ENCODE data around the gene CD96.

The CD96 gene

GRCh38 chr3:111605018-111605417 is 63.0 kb downstream of the CD96 start:
- H3K27me3 ChIP-seq, result 0 out of 2 replicates have a peak, but pooled peaks cover 4% of the 10 kb centered on the region
- no peak for DNase-seq
- no peak overlapping the region for H3K4me3 ChIP-seq (ENCODE audit: low read depth, low read length)
- no peaks in the 10 kb centered on the region for H3K9me3 ChIP-seq
- TF ChIP-seq, protein P1, sequence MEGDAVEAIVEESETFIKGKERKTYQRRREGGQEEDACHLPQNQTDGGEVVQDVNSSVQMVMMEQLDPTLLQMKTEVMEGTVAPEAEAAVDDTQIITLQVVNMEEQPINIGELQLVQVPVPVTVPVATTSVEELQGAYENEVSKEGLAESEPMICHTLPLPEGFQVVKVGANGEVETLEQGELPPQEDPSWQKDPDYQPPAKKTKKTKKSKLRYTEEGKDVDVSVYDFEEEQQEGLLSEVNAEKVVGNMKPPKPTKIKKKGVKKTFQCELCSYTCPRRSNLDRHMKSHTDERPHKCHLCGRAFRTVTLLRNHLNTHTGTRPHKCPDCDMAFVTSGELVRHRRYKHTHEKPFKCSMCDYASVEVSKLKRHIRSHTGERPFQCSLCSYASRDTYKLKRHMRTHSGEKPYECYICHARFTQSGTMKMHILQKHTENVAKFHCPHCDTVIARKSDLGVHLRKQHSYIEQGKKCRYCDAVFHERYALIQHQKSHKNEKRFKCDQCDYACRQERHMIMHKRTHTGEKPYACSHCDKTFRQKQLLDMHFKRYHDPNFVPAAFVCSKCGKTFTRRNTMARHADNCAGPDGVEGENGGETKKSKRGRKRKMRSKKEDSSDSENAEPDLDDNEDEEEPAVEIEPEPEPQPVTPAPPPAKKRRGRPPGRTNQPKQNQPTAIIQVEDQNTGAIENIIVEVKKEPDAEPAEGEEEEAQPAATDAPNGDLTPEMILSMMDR (IDR thresholded peaks at IDR 0.05; ENCODE audit: low read depth, low read length), result no peak
- no peaks in the 10 kb centered on the region for H3K4me1 ChIP-seq
- no peaks in the 10 kb centered on the region for H3K36me3 ChIP-seq

- H3K4me1 ChIP-seq, result no peaks in the 10 kb centered on the region
- DNase-seq, result no peak
Observed at GRCh38 chr3:111605493-111605892, 63.5 kb downstream of the CD96 start.

DNA sequence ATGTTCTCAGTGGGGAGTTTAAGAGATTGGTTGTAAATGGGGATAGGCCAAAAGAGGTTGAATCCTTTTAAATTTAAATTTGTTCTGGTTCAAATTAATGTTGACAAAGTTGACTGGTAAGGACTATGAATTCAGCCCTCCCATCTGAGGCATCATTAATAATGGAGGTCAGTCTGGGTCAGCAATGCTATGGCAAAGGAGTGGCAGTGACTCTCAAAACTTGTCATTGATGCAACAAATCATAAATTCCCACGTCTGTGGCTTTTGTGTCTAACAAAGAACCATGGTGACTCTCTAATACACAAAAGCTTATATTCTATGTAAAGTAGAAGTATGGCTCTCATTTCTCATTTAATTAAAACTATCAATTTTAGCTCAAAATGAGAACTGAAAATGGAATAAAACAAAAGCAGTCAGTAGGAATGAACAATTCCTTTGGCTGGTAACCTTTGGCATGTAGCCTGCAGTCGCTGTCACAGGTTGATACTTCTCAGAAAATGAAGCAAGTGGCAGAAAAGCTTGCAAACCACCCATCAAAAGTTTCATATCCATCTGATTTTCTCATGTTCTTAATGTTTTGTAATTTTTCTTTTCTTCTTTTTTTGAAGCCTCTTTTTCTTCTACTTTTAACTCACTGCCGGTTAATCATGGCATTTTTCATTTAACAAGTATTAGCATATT is 65.4 kb downstream of the CD96 start:
- Histone ChIP-seq H3K36me3 (no peaks in the 10 kb centered on the region), H3K27me3 (0 out of 2 replicates have a peak, but pooled peaks cover 5% of the 10 kb centered on the region), H3K4me3 (ENCODE audit: low read depth, low read length) (no peak overlapping the region), H3K9me3 (no peaks in the 10 kb centered on the region; the same call in 1 of the 2 replicates), H3K4me1 (no peaks in the 10 kb centered on the region)
- TF ChIP-seq, protein P1 (IDR thresholded peaks at IDR 0.05; ENCODE audit: low read depth, low read length), result no peak
- DNase-seq, result no peak

More at GRCh38 chr3:111605493-111605892, 63.5 kb downstream of the CD96 start:
- Histone ChIP-seq H3K9me3 (no peaks in the 10 kb centered on the region), H3K36me3 (no peaks in the 10 kb centered on the region), H3K4me3 (ENCODE audit: low read depth, low read length) (no peak overlapping the region), H3K27me3 (0 out of 2 replicates have a peak, but pooled peaks cover 5% of the 10 kb centered on the region)
- TF ChIP-seq, protein P1 (IDR thresholded peaks at IDR 0.05; ENCODE audit: low read depth, low read length), result no peak

DNA sequence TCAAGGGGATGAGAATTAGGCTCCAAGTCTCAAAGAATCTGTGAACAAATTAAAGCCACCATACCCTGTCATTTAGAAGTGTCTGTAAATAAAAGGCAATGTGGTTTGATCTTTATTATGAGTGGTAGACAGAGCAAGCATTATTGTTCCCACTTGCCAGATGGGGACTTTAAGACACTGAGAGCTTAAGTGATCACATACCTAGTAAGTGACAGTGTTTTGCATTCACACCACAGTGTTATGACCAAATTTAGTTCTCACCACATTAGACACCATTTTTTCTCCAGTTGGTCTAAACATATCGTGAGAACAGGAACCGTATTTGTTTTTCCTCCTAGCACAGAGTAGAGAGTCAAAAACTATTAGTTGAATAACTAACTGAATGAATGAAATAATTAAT is 66.4 kb downstream of the CD96 start:
- no peaks in the 10 kb centered on the region for H3K4me1 ChIP-seq
- no peak for DNase-seq
- no peak overlapping the region for H3K4me3 ChIP-seq (ENCODE audit: low read depth, low read length)
- 0 out of 2 replicates have a peak, but pooled peaks cover 5% of the 10 kb centered on the region for H3K27me3 ChIP-seq
- no peaks in the 10 kb centered on the region for H3K36me3 ChIP-seq
- H3K9me3 ChIP-seq, result no peaks in the 10 kb centered on the region; the same call in 1 of the 2 replicates
- TF ChIP-seq, protein P1 (IDR thresholded peaks at IDR 0.05; ENCODE audit: low read depth, low read length), result no peak

DNA sequence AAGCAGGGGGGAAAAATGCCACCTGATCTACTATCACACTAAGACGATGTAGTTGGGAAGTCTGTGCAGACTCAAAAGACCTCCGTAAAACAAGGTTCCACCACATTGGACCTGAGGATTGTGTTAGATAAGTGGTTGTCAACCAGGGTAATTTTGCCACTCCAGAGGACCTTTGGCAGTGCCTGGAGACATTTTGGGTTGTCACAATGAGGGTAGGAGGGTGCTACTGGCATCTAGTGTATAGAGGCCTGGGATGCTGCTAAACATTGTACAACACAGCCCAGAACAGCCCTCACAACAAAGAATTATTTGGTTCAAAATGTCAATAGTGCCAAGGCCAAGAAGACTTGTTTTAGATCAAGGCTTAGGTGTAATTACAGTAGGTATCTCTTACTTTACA is 67.7 kb downstream of the CD96 start:
- TF ChIP-seq, protein P1 (IDR thresholded peaks at IDR 0.05; ENCODE audit: low read depth, low read length), result no peak
- no peak for DNase-seq
- Histone ChIP-seq H3K4me3 (ENCODE audit: low read depth, low read length) (no peak overlapping the region), H3K4me1 (no peaks in the 10 kb centered on the region), H3K36me3 (no peaks in the 10 kb centered on the region), H3K27me3 (0 out of 2 replicates have a peak, but pooled peaks cover 5% of the 10 kb centered on the region), H3K9me3 (no peaks in the 10 kb centered on the region; the same call in 1 of the 2 replicates)

GRCh38 chr3:111610189-111610588 is 68.2 kb downstream of the CD96 start:
- no peaks in the 10 kb centered on the region for H3K4me1 ChIP-seq
- no peaks in the 10 kb centered on the region for H3K36me3 ChIP-seq
- no peaks in the 10 kb centered on the region; the same call in 1 of the 2 replicates for H3K9me3 ChIP-seq
- H3K27me3 ChIP-seq, result 0 out of 2 replicates have a peak, but pooled peaks cover 5% of the 10 kb centered on the region
- no peak overlapping the region for H3K4me3 ChIP-seq (ENCODE audit: low read depth, low read length)
- TF ChIP-seq, protein P1 (IDR thresholded peaks at IDR 0.05; ENCODE audit: low read depth, low read length), result no peak
- no peak for DNase-seq
